Smooth muscle cell (in vitro differentiated cells): ENCODE measurements around the gene GNB3. TPM values are rescaled to one million over a fixed set of nuclear protein-coding genes. Genes with fewer than 3 reads are reported as not detected.

ENCODE experiments used
- DNase-seq: peaks from one replicate; lab custom pipeline; 2025; ENCODE audit not compliant: unreplicated experiment; lab: John Stamatoyannopoulos, UW
- H2AFZ ChIP-seq: fragments of 200-600 bp; sonication (generic); 2 replicates; pipeline ENCODE4 v1.6.0; 2016; ENCODE audit warnings: antibody characterized with exemption, low read depth, mild to moderate bottlenecking
- H3F3A ChIP-seq: fragments of 200-600 bp; sonication (generic); 2 replicates; pipeline ENCODE4 v1.6.0; 2017; ENCODE audit warnings: antibody characterized with exemption, low read depth
- H3K27ac ChIP-seq: fragments of 200-600 bp; sonication (generic); 2 replicates; pipeline ENCODE4 v1.5.1; 2016; ENCODE audit warnings: low read depth, mild to moderate bottlenecking
- H3K27me3 ChIP-seq: fragments of 200-600 bp; sonication (generic); 2 replicates; pipeline ENCODE4 v1.6.1; 2016; ENCODE audit warnings: low read depth, mild to moderate bottlenecking
- H3K36me3 ChIP-seq: fragments of 200-600 bp; sonication (generic); 2 replicates; pipeline ENCODE4 v1.5.1; 2016; ENCODE audit warnings: low read depth
- H3K4me1 ChIP-seq: fragments of 200-600 bp; sonication (generic); 2 replicates; pipeline ENCODE4 v1.5.1; 2016; ENCODE audit warnings: low read depth
- H3K4me2 ChIP-seq: fragments of 200-600 bp; sonication (generic); 2 replicates; pipeline ENCODE4 v1.6.0; 2016; ENCODE audit warnings: mild to moderate bottlenecking
- H3K4me3 ChIP-seq: fragments of 200-600 bp; sonication (generic); 2 replicates; pipeline ENCODE4 v1.5.1; 2016; ENCODE audit warnings: mild to moderate bottlenecking
- H3K79me2 ChIP-seq: fragments of 200-600 bp; sonication (generic); 2 replicates; pipeline ENCODE4 v1.6.0; 2016; ENCODE audit warnings: low read depth, mild to moderate bottlenecking
- H3K9ac ChIP-seq: fragments of 200-600 bp; sonication (generic); 2 replicates; pipeline ENCODE4 v1.6.0; 2016; ENCODE audit warnings: low read depth
- H3K9me3 ChIP-seq: fragments of 200-600 bp; sonication (generic); replicated peaks from 2 replicates; pipeline ENCODE4 v1.5.1; 2016; ENCODE audit warnings: low read depth
- H4K20me1 ChIP-seq: fragments of 200-600 bp; sonication (generic); 2 replicates; pipeline ENCODE4 v1.6.0; 2016; ENCODE audit warnings: low read depth
- CTCF ChIP-seq: fragments of 200-600 bp; sonication (generic); IDR thresholded peaks from 2 replicates; pipeline ENCODE4 v1.5.1; 2017; ENCODE audit warnings: borderline replicate concordance, mild to moderate bottlenecking, antibody characterized with exemption; ENCODE audit not compliant: insufficient read depth, poor library complexity, severe bottlenecking
- WGBS: methylation state at CpG from one replicate; pipeline ENCODE4 v1.1.7; 2016; ENCODE audit warnings: low lambda C conversion rate; 5-methylcytosine and 5-hydroxymethylcytosine counted together
- polyA plus RNA-seq: library from polyadenylated mRNA; unstranded; fragments of >200 nt; fragmentation: Nextera tagmentation; extraction: Ambion mirVana; gene quantifications from 2 replicates; pipeline ENCODE4 v1.2.1, GENCODE V29; 2016
- total RNA-seq: library from RNA; depleted of rRNA; stranded (reverse); fragments of >200 nt; gene quantifications from 2 replicates; pipeline ENCODE4 v1.2.3, GENCODE V29; 2014

The GNB3 gene
- total and polyA plus RNA-seq, 2 experiments from 2014 or later = 6.2 to 6.3 TPM

GRCh38 chr12:6795088-6795487, 45.6 kb upstream of the GNB3 start:
- Histone ChIP-seq H3K9ac (no peak overlapping the region), H3K4me2 (no peak overlapping the region), H4K20me1 (no peaks in the 10 kb centered on the region), H3F3A (no peaks in the 10 kb centered on the region), H3K4me1 (peaks cover 10% of the 10 kb centered on the region), H3K36me3 (no peaks in the 10 kb centered on the region), H3K79me2 (no peaks in the 10 kb centered on the region), H3K4me3 (no peak overlapping the region), H3K9me3 (no peaks in the 10 kb centered on the region), H3K27me3 (no peaks in the 10 kb centered on the region), H3K27ac (no peak overlapping the region), H2AFZ (no peak overlapping the region)
- no peak for TF ChIP-seq CTCF
- DNase-seq = no peak
- 94% methylated on average over 2 of the region's 2 CpGs for WGBS

GRCh38 chr12:6796576-6796975, 44.1 kb upstream of the GNB3 start:
- peaks cover 10% of the 10 kb centered on the region for H3K4me1 ChIP-seq
- TF ChIP-seq CTCF = no peak
- H3K79me2 ChIP-seq = no peaks in the 10 kb centered on the region
- no peaks in the 10 kb centered on the region for H4K20me1 ChIP-seq
- H3K4me3 ChIP-seq = no peak overlapping the region
- no peak overlapping the region for H3K9ac ChIP-seq
- no peaks in the 10 kb centered on the region for H3F3A ChIP-seq
- no peaks in the 10 kb centered on the region for H3K36me3 ChIP-seq
- H3K27me3 ChIP-seq = no peaks in the 10 kb centered on the region
- no peak overlapping the region for H3K4me2 ChIP-seq
- no peak for DNase-seq
- H2AFZ ChIP-seq = no peak overlapping the region
- no peak overlapping the region for H3K27ac ChIP-seq
- no peaks in the 10 kb centered on the region for H3K9me3 ChIP-seq
- WGBS = 95% methylated on average over 4 of the region's 4 CpGs

GRCh38 chr12:6799147-6799546, 41.6 kb upstream of the GNB3 start:
- H3K27me3 ChIP-seq = no peaks in the 10 kb centered on the region
- H3K36me3 ChIP-seq = no peaks in the 10 kb centered on the region
- H3K4me3 ChIP-seq = no peak overlapping the region
- WGBS = 95% methylated on average over 5 of the region's 5 CpGs
- TF ChIP-seq CTCF = no peak
- H3K27ac ChIP-seq = no peak overlapping the region
- no peak overlapping the region for H3K4me2 ChIP-seq
- no peaks in the 10 kb centered on the region for H4K20me1 ChIP-seq
- no peak overlapping the region for H3K9ac ChIP-seq
- no peaks in the 10 kb centered on the region for H3K9me3 ChIP-seq
- no peak for DNase-seq
- H2AFZ ChIP-seq = no peak overlapping the region
- H3F3A ChIP-seq = no peaks in the 10 kb centered on the region
- no peaks in the 10 kb centered on the region for H3K79me2 ChIP-seq
- no peaks in the 10 kb centered on the region for H3K4me1 ChIP-seq

GRCh38 chr12:6807170-6807569, 33.6 kb upstream of the GNB3 start:
- WGBS = 75% methylated on average over 1 of the region's 1 CpG
- H3K4me1 ChIP-seq = no peaks in the 10 kb centered on the region
- H3F3A ChIP-seq = no peaks in the 10 kb centered on the region
- no peak for DNase-seq
- H3K79me2 ChIP-seq = no peaks in the 10 kb centered on the region
- no peaks in the 10 kb centered on the region for H4K20me1 ChIP-seq
- H3K27me3 ChIP-seq = no peaks in the 10 kb centered on the region
- no peak overlapping the region for H2AFZ ChIP-seq
- H3K4me3 ChIP-seq = no peak overlapping the region
- no peak overlapping the region for H3K4me2 ChIP-seq
- TF ChIP-seq CTCF = no peak
- no peaks in the 10 kb centered on the region for H3K9me3 ChIP-seq
- no peak overlapping the region for H3K9ac ChIP-seq
- H3K27ac ChIP-seq = no peak overlapping the region
- H3K36me3 ChIP-seq = no peaks in the 10 kb centered on the region
